H4 (cell line): Measurements from ENCODE around the gene PWWP2B. TPM values are rescaled to one million over a fixed set of nuclear protein-coding genes. Genes with fewer than 3 reads are reported as not detected.
"Not testable (repeated sequence)": the region's sequence is repeated elsewhere in the genome, so short reads cannot be mapped to it uniquely, and the experiment has no call there.

Source experiments
- DNase-seq: peaks from one replicate; pipeline ENCODE4 v3.0.0-alpha.2; 2015; ENCODE audit warnings: low spot score
- total RNA-seq: library from RNA; depleted of rRNA; stranded (reverse); fragments of >200 nt; shearing (Covaris generic); gene quantifications from 2 replicates; pipeline ENCODE4 v1.2.3, GENCODE V29; 2014

The PWWP2B gene
- total RNA-seq, 1 experiment from 2014 or later: 2.2 TPM

DNA sequence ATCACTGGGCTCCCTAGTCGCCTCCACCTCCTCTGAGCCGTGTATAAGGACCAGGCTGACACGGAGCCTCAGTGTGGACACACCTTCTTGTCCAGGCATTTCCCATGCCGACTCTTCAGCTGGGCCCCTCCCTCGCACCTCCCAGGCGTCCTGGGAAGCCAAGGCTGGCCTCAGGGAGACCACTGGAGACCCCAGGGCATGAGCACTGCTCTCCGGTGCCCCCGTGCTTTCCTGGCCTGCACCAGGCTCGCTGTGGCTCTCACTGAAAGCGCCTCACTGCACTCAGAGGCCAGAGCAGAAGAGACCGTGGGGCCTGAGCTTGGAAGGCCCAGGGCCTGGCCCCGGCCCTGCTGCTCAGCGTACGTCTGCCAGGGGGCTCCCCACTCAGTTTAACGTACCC lies 33.6 kb upstream of the PWWP2B start:
- no peak for DNase-seq

DNA sequence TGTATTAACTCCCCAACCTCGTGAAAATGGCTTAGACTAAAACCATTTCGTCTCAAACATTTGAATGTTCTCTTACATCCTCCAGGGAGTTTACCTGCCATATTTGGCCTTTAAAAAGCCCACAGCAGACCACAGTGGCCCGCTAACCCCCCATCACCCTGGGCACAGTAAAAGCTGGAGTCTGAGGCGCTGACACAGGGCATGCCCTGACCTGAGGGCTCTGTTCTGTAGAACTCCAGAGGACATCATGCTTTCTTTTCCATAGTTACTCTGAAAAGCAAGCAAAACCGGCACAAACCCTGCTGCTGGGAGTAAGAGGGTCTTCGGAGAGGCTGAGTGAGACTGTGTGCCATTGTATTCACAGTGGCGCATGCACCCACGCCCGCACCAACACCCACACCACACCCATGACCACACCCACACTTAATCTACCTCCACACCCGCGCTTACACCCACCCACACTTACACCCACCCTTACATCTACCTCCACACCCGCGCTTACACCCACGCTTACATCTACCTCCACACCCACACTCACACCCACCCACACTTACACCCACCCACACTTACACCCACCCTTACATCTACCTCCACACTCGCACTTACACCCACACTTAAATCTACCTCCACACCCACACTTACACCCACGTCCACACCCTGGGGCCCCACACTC lies 32.9 kb upstream of the PWWP2B start:
- DNase-seq: no peak

DNA sequence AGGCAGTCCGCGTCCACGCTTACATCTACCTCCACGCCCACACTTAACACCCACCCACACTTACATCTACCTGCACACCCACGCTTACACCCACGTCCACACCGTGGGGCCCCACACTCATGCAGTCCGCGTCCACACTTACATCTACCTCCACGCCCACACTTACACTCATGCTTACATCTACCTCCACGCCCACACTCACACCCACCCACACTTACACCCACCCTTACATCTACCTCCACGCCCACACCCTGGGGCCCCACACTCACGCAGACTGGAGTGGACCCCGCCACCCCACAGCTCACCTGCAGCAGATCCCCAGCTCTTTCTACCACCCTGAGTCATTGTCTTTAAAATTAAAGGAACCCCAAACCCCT lies 32.4 kb upstream of the PWWP2B start:
- DNase-seq: no peak

DNA sequence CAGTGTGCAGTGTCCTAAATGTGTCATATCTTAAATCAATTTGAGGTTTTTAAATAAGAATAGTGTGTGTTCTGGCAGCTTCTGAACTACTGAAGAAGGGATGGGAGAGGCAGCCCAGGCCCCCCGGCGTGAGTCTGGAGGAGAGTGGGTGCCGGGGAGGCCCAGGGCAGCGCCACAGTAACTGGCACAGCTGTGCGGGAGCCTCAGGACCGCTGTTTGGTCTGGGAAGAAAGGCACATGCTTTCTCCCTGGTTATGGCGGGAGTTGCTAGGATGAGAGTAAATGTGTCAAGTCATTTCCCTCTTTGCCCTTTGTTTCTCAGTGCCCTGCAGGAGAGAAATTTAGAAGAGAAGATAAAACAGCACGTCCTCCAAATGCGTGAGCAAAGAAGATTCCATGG lies 31.9 kb upstream of the PWWP2B start:
- no peak for DNase-seq

DNA sequence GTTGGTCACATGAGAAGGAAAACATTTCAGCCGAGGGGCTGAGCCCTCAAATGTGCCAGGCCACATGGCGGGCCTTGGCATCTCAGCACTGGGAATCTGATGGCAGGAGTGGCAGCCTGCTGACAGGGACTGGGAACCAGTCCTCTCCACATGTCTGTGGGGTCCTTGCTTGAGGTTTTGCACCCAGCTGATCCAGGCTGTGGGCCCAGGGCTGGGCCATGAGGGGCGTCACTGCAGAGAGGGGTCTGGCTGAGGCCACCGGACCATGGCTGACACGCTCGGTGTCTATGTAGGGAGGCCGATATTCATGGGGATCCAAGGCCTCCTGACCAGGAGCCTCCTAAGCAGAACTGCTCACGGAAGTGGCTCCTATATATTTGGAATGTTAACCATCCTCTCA lies 31.0 kb upstream of the PWWP2B start:
- no peak for DNase-seq

DNA sequence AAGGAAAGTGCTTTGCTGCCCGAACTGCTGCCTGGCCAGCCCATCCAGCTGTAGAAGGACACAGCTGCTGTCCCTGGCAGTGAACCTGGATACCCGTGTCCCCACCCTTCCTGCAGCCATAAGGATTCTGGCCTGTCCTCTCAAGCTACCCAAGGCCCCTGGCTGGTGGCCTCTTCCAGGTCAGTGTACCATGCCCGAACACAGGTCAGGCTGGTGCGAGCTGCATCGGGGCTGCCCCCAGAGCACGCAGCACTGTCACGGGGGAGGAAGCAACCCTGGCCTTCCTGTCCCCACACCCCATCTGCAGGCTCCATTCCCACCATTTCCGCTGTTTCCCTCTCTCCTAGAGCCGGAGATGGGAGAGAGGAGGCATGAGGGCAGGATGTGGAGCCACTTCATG lies 30.5 kb upstream of the PWWP2B start:
- no peak for DNase-seq

DNA sequence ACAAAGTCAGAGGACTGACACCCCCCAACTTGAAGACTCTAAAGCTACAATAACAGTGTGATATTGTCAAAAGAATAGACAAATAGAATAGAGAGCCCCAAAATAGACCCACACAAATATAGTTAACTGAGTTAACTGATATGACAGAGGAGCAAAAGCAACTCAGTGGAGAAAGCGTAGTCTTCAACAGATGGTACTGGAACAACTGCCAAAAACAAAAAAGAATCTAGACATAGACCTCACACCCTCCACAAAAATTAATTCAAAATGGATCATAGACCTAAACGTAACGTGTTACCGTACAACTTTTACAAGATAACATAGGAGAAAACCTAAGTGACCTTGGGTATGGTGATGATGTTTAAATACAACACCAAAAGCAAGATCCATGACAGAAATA lies 28.6 kb upstream of the PWWP2B start:
- no peak for DNase-seq

DNA sequence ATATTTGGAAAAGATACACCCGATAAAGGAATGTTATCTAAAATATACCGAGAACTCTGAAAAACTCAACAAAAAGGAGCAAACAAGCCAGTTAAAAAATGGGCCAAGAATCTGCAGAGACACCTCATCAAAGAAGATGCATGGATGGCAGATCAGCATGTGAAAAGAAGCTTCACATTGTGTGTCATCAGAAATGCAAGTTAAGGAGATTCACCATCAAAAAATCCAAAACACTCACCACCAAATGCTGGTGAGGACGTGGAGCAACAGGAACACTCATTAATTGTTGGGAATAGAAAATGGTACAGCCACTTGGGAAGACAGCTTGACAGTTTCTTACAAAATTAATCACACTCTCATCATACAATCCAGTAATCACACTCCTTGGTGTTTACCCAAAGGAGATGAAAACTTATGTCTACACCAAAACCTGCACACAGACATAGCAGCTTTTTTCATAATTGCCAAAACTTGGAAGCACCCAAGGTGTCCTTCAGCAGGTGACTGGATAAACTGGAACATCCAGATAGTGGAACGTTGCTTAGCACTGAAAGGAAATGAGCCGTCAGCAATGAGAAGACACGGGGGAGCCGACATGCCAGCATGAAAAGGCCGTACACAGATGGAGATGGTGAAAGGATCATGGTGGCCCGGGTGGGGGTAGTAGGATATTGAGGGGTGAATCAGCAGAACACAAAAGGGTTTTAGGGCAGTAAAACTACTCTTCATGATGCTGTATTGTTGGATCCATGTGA lies 27.9 kb upstream of the PWWP2B start:
- DNase-seq: no peak

DNA sequence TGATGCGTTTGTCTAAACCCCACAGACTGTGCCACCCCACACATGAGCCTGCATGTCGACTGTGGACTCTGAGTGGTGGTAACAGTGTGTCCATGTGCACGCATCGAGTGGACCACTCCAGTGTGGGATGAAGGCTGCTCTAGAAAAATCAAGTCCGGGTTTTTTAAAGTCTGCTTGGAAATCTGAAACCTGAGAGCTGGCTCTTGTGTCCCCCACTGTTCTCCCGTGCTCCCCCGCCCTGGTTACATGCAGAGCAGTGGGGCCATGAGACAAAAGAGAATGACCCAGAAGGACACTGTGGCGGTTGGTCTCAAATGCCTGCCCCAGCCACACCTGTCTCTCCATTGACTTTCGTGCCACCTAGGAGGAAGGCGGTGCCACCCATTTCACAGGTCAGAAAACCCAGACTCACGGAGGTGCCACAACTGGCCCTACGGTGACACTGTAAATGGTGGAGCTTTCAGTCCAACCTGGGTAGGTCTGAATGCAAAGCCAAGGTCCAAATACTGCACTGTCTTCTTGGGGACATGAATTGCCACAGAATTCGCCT lies 27.3 kb upstream of the PWWP2B start:
- DNase-seq: no peak

DNA sequence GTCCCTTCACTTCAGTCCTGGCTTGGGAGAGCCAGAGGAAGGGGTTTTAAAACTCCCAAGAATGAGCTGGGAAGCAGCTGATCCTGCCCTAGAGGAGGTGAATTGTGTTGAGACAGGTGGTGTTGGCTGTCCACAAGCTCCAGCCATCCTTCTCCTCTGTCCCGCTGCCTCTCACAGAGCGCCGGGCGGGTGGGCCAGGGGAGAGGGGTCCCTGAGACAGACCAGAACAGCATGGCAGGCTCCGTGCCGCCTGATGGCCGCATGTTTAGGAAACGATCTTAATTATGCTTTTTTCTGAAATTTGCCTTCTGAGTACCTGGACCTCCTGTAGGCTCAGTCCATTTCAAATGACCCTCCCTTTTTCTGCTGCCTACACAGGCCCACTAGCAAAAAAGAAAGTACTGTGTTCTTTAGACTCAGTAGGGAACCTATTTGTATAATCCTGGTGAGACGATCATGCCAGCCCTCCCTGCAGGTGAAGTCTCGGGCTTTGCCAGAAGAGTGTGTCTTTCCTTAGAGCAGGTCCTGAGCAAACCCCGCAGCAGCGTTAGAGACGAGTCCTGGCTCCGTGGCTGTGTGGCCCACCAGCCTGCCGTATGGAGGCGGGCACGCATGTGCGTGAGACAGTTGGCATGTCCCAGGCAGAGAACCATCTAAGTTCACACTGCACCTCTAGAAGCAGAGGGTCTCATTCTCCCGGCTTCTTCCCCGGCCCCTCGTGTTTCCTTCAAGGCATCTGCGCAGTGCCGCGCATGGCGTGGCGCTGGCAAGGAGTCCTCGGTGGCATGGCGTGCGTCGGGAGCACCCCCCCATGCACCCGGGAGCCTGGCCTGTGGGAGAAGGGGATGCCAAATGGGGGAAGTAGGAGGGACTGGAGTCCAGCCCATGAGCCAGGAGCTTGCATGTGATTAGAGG lies 26.3 kb upstream of the PWWP2B start:
- no peak for DNase-seq

DNA sequence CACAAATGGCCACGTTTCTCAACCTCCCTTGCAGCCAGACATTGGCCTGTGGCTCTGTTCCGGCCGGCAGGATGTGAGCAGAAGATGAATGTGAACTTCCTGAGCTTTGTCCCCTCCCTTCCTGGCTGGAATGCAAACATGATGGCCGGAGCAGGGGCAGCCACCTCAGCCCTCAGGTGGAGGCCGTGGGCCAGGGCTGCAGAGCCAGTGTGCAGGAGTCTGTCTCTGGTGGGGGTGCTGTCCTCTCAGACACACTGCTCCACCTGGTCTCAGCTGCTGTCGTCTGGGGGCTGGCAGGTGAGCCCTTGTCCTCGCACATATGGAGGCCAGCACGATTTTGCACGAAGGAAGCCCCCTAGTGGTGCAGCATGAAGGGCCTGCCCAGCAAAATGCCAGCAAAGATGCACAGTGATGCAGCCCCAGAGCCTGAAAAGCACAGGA lies 25.3 kb upstream of the PWWP2B start:
- no peak for DNase-seq

DNA sequence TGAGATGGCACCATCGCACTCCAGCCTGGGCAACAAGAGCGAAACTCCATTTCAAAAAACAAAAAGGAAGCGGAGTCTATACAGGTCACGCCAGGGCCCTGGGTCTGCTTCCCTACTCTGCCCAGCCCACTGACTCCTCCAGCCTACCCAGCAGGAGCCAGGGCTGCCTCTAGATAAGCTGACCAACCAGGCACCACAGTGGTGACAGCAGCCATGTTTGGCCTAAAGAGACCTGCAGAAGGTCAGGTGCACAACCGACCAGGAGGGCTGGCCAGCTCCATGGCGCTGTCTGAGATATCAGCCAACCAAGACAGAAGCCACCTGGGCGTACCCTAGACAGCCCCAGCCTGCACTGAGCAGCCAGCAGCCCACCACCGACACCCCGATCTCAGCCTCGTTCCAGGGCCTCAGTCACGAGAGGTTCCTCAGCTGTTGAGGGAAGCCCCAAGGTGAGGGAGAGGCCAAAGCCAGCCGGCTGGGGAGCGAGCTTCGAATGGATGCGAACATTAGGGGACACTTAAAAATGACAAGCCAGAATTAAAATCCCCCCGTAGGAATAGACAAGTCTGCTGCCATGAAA lies 24.4 kb upstream of the PWWP2B start:
- DNase-seq: no peak

DNA sequence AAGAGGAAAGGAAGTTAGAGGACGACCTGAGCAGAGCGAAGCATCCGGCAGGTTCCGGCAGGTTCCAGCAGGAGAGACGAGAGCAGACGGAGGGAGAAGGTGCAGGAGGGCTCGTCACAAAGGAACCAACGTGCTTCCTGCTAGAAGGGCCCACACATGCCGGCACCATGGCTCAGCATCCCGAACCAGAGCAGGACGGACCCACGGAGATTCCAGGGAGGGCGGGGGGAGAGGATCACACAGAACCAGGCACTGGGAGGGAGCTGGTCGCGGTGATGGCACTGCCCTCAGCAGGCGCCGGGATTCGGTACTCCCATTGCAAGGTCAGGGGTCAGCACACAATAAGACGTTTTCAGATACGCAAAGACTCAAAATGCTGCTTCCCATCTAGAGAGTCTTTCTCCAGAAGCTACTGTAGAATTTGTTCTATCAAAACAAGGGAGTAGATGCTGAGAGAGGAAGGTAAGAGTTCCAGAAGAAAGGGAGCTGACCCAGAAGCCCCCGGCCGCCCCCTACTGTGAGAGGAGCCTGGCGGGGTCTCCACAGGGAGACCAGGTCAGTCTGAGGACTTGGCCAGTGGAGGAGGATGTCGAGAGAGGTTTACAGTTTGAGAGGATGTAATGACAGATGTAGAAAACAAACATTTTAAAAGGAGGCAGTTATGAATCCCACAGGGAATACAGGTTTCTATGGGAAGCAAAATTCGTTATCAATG lies 23.6 kb upstream of the PWWP2B start:
- DNase-seq: no peak

DNA sequence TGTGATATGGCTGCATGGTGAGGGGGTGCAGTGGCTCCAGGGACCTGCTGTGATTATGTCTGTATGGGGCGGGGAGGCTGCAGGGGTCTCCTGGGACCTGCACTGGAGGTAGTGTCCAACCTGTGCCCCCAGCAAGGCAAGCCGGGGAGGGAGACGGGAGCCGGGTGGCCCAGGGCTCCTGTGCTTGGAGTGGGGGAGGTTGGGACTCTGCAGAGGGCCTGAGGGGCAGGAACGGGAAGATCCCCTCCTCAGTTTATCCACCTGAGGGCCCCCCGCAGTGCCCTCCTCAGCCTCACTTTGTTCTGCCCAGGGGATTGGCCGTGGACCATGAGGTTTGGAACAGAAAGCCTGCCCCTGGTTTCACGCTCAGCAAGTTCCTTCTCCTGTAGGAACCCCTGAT lies 22.8 kb upstream of the PWWP2B start:
- DNase-seq: no peak

DNA sequence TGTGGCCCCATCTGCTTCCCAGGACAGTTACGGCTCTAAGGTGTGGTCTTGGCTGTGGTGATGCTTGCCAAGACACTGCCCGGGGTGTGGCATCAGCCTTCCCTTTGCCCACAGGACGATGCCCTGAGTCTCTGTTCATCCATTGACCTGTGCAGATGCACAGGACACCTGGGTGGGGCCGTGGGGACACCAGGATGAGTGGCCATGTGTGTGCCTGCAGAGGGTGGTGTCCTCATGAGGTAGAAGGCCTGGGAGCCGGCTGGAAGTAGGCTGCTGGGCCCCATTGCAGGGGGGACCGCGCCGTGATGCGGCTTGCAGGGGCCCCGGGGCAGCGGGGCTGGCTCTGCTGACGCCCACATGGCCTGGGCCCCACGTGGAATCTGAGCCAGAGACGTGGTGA lies 22.4 kb upstream of the PWWP2B start:
- DNase-seq: no peak

DNA sequence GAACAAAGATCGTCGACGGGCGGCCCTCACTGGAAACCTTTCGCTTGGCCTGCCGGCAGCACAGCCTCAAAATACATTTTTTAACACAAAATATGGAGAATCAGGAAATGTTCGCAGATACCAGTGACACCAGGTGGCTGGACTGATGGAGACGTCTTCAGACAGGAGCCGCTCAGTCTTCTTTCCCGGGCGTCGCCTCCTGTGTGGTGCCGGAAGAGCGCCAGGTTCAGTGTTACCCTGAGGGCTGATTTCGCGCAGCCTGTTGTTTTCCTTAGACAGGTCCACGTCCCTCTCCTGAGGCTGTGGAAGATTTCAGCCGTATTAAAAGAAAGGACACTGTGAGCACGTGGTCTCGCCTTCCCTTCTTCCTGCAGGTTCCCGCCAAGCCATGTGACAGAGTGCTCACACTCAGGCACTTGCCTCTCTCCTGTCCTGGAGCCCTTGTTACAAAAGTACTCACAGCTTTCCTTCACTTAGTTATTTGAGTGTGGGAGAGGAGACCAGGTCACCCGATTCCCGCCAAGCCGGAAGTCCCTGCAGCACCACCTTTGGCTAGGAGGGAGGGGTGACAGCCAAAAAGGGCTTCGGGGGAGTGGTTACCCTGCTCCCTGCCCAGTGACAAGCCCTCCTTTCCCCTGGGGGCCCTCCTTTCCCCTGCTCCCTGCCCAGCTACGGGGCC lies 21.7 kb upstream of the PWWP2B start:
- no peak for DNase-seq

DNA sequence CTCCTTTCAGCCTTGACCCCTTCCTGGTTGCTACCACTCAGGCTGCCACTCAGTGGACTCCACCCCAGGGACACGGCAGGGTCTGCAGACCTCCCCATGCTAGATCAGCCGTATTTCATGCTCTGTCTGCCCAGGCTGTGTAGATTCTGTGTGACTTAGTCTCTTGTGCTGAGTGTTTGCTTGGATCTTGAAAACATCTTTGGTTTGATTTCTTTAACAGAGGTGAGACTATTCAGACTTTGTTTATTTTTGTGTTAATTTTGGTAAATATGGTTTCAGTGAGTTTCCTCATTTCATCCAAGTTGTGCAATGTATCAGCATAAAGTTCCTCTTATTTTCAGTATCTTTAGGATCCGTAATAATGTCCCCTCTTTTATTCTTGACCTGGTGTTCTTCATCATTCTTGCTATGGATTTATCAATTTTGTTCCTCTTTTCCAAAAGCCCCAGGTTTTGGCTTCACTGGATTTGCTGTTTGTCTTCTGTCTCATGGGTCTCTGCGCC lies 21.2 kb upstream of the PWWP2B start:
- DNase-seq: no peak

DNA sequence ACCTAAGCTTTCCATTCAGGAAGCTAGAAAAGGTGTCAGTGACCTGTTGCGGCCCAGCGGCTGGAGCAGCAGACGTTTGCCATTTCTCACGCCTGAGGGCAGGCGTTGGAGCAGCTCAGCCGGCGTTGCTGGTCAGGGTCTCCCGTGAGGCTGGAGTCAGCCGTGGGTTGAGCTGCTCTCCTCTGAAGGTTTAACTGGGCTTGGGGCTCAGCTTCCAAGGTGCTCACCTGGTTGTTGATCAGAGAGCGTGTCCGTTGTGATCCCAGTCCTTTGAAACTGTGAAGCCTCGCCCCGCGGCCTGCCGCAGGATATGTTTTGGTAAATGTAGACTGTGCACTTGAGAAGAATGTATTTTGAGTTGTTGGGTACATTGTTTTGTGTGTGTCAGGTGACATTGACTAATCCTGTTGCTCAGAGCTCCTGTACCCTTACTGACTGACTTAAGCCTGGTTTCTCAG lies 20.6 kb upstream of the PWWP2B start:
- no peak for DNase-seq

DNA sequence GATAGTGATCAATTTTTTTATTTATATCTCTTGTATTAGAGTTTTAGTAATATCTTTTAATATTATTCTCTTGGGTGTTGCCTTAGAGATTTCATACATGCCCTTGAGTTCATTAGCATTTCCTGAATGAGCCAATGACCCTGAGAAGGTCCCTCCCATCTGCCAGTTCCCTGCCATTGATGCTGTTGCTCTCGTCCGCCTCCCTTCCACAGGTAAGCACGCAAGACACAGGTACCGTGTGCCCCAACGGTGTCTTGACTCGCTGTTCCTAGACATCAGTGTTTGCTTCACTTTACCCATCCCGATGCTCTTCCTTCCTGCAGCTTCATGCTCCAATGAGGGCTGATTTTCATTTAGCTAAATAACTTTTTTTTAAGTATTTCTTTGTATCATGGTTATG lies 19.7 kb upstream of the PWWP2B start:
- no peak for DNase-seq

DNA sequence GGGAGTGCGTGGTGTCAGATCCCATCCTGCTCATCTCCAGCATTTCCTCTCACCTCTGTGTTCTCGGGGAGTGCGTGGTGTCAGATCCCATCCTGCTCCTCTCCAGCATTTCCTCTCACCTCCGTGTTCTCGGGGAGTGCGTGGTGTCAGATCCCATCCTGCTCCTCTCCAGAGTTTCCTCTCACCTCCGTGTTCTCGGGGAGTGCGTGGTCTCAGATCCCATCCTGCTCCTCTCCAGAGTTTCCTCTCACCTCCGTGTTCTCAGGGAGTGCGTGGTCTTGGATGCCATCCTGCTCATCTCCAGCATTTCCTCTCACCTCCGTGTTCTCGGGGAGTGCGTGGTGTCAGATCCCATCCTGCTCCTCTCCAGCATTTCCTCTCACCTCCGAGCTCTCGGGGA lies 18.0 kb upstream of the PWWP2B start:
- not testable (repeated sequence) for DNase-seq
